GM21737 (cell line): ENCODE data around the gene SLC52A3.
"Not testable (repeated sequence)": the region's sequence is repeated elsewhere in the genome, so short reads cannot be mapped to it uniquely, and the experiment has no call there.

ENCODE experiments used
- ATAC-seq: cut with Tn5 transposase; IDR thresholded peaks from one replicate; pipeline ENCODE4 v1.9.1; 2021; ENCODE audit warnings: mild to moderate bottlenecking, moderate library complexity; ENCODE audit not compliant: unreplicated experiment

SLC52A3 gene

DNA sequence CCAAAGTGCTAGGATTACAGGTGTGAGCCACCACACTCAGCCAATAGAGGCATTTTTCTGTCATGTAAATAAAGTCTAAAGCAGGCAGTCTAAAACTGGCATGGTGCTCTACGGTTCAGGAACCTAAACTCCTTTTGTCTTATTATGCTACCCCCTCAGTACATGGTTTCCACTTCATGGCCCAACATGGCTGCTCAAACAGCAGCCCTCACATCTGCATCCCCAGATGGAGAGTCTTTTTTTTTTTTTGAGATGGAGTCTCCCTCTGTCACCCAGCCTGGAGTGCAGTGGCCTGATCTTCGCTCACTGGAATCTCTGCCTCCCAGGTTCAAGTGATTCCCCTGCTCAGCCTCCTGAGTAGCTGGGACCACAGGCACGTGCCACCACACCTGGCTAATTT, 38.3 kb downstream of the SLC52A3 start:
- ATAC-seq: no peak

DNA sequence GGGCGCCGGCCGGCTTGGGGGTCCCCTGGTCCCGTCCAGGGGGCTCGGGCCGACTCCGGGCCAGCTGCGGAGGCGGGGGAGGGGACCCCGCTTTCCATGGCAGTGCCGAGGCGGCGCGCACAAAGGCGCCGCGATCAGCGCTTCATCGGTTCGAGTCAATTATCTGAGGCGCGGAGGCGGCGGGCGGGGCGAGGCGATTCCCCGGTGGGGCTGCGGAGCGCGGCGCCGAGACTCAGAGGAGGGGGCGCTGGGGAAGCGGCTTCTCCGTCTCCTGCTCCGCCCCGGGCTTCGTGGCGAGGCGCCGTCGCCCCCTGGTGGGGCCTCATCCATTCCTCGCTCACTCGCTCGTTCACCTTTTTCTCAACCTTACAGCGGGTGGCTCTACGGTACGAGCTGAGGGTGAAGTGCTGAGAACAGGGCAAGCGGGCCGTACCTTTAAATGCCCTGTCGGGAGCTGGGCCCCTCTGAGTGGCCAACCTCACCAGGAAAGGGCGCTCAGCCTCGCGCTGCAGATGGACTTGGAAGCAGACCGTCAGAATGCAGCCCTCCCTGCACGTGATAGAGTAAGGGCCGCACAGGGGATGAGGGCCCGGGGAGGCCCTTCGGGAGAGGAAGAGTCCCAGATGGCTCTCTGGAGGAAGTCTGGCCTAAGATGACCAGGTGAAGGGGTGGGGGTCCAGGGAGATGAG, 39.9 kb downstream of the SLC52A3 start:
- no peak for ATAC-seq

DNA sequence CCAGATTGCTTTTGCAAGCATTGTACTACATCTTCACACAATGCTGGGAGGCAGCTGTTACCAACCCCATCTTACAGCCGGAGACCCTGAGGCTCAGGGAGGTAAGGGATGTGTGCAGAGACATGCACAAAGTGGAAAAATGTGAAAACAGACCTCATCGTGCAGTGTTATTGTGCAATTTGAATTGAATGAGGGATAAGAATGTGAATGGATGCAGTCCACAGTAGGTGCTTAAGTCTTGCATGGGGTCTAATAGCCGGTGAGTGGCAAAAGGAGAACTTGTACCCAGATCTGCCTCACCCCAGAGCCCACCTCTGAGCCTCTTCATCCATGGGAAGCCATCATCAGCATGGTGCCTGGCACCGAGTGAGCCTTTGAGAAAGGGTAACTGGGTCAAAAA, 42.1 kb downstream of the SLC52A3 start:
- no peak for ATAC-seq

DNA sequence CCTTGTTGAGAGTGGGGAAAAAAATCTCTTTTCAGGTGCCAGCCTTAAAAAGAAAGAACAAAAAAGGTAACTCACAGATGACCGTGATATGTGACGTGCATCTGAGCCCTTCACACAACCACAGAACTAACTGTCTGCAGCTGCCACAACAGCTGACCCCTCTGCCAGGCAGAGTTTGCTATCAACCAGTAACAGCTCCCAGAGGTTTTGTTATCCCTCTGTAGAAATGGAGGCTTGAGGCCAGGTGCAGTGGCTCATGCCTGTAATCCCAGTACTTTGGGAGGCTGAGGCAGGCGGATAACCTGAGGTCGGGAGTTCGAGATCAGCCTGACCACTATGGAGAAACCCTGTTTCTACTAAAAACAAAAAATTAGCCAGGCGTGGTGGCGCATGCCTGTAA, 42.8 kb downstream of the SLC52A3 start:
- no peak for ATAC-seq

DNA sequence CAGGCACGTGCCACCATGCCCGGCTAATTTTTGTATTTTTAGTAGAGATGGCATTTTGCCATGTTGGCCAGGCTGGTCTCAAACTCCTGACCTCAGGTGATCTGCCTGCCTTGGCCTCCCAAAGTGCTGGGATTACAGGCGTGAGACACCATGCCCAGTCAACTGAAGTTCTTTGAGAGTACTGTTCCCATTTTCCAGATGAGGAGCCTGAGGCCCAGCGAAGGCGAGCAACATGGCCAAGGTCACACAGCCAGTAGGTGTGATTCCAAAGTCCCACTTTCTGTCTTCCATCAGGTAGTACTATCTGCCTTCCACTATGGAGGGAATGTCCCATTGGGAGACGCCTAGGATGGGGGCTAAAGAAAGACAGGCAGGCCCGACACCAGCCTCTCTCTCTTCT, 43.5 kb downstream of the SLC52A3 start:
- ATAC-seq: not testable (repeated sequence)

DNA sequence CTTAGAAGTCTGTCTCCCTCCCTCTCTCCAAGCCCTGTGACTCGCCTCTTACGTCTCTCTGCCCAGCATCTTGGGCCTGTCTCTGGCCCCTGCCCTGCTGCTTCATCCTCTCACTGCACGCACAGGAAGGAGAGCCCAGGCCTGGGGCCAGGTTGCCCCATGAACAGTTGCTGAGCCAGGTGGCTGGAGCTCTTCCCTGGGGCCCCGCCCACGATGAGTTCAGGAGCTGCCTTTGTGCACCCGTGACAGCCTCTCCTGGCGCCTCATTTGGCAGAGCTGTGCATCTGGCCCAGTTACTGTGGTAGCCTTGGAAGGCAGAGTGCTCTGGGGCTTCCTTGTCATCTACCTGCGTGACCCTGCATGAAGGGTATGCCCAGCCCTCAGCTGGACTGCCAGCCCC, 44.5 kb downstream of the SLC52A3 start:
- ATAC-seq: no peak

DNA sequence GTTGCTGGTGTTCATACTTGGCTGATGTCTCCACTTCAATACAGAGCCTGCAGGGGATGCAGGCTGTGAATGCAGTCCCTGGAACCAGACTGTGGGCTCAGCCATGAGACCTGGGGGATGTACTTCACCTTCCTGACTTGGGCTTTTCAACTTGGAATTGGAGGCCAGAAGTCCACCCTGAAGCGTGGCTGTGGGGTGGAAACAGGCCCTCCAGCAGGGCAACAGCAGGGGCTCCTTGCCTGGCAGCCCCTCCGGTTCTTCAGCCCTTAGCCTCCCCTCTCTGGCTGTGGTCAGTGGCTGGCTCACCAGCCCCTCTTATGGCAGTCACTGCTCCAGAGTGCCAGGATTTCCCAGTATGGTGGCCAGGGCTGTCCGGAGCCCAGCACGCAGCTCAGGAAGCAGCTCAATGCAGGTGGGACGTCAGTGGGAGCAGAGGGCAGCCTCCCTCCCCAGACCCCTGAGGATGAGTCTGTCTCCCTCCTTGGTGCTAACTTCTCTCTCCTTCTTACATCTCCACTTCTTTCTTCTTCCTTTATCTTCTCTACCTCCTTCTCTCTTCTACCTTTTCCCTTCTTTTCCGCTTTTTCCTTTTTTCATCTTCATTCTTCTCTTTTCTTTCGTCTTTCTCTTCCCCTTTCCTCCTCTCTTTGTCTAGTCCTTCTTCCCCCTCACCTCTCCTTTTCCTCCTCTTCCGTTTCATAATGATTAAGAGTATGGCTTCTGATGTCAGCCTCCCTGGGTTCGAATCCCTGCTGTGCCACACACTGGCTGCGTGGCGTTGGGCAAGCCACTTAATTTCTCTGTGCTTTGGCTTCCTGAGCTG, 45.3 kb downstream of the SLC52A3 start:
- ATAC-seq: no peak

DNA sequence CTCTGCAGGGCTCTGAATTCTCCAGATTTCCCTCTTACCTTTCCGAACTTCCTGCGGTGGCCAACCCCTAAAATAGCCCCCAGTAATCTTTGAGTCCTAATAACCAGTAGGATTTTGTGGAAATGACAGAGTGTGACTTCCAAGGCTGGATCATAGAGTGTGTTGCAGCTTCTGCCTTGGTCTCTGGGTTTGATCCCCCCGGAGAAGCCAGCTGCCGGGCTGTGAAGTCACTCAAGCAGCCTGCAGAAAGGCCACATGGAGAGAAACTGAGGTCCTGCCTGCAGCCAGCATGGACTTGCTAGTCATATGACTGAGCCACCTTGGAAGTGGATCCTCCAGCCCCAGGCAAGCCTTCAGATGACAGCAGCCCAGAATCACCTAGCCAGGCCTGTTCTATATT, 46.4 kb downstream of the SLC52A3 start:
- no peak for ATAC-seq

DNA sequence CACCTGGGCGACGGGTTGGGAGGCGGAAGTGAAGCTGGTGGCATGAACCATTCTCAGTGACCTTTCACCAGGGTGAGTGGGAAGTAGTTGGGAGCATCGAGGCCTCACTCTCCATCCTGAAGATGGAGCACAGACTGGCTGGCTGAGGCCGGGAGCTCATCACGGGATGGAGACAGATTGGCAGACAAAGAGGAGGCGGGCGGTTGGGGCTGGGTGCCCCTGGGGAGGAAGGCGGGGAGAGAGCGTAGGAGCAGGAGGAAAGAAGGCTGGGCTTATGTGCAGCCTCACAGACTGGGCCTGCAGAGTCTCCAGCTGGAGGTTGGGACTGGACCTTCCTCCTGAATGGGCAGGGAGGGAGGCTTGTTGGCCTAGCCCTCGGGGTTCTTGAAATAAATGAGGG, 48.5 kb downstream of the SLC52A3 start:
- no peak for ATAC-seq

DNA sequence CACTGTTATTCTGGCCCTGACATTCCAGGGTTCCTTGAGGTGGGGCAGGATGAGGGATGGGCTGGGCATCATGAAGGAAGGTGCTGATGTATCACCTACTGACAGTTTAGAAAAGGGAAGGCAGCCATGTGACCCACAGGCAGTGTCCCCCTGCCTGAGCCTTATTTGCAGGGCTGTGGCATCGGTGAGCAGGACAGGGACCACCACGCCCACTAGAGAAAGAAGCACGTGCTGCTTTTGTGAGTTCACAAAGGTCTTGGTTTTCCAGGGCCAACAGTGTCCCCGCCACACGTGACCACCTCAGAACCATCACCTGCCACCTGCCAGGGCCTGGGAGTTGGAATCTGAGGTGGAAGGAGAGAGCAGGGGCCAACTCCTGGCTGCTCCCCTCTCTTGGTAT, 49.2 kb downstream of the SLC52A3 start:
- no peak for ATAC-seq

DNA sequence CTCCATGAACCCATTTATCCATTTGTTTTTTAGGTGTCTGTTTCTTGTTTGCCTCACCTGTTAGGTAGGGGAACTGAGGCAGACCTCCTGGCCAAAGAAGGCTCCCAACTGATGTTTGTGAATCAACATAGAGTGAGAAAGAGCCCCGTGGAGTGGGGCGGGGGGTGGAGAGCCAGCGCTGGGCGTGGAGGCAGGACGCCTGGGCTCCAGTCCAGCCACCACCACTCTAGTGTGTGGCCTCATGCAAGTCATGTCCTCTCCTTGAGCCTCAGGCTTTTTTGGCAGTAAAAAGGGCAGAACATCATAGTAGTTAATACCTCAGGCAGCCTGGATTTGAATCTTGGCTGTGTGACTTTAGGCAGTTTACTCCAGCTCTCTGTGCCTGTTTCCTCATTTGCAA, 50.5 kb downstream of the SLC52A3 start:
- no peak for ATAC-seq

DNA sequence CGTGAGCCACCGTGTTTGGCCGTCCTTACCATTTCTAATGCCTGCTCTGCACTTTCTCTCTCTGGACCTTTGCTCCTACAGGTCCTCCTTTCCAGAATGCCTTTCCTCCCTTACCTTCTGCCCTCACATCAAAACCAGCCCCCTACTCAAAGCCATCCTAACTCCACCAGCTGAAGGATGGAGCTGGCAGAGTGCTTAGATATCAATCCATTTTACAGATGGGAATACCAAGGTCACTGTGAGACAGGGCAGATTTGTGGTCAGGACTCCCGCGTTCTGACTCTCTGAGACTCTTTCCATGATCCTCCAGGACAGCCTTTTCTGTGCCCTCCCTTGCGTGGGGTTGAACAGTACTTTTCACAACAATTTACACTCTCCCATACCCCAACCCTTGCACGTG, 51.0 kb downstream of the SLC52A3 start:
- no peak for ATAC-seq

DNA sequence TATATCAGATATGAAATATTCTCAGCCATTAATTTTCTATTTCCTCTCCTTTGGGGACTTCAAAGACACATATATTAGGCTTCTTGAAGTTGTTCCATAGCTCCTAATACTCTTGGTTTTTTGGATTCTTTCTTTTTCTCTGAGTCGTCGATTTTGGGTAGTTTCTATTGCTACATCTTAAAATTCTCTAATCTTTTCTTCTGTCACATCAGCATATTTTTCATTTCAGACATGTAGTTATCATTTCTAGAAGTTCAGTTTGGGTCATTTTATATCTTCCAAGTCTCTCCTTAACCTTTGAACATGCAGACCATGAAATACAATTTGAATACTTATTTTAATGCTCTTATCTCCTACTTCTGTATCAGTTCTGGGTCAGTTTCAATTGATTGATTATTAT, 53.8 kb downstream of the SLC52A3 start:
- no peak for ATAC-seq

DNA sequence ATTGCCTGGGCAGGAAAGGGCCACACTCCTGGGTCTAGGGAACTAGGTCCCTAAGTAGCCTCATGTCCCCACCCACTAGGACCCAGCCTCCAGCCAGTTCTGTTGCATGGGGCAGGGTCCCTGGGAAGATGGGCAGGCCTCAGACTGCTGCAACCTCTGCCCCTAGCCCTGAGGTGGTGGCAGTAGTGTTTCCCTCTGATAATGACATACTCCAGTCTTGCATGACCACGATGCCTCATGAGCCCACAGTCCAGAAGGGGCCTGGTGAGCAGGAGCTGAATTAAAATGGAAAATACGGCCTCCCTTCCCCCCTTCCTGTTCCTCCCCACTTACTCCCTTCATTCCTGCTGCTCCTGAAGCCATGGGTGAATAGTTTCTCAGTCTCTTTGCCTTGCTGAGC, 56.7 kb downstream of the SLC52A3 start:
- no peak for ATAC-seq

DNA sequence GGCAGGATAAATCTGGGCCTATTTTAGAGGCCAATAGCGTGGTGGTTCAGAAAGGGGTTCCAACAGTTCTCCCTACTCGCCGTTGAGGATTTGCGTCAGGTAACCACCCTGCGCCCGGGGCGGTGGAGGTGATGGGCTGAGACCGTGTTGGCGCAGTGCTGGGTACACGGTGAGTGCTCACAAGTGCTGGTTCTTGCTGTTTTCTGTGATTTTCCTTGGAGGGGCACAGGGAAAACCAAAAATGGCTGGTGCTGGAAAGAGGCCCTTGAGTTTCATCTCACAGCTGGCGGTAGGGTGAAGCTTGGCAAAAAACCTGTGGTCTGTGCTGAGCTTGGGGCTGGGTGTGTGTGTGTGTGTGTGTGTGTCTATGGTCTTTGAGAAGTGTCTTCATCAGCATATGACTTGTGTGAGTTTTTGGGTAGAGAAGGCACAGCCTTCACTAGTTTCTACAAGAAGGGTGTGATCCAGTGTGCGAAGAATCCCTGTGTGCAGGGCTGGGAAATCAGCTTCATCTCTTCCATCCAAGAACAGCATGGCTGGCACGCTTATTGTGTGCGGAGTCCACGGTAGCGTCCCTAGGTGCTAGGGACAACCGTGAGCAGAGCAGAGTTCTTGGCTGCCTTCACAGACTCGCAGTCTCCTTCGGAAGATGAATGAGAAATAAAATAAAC, 57.4 kb downstream of the SLC52A3 start:
- no peak for ATAC-seq
